Measurements from ENCODE around the gene ROR1. TPM values are rescaled to one million over a fixed set of nuclear protein-coding genes. Genes with fewer than 3 reads are reported as not detected.

The ROR1 gene
- total and polyA plus RNA-seq, 10 of the 15 experiments (the other 5 are each of a cell fraction or from before 2014, with no cell fraction given), result 0.02 to 0.08 (median 0.05) TPM; not detected in 6

DNA sequence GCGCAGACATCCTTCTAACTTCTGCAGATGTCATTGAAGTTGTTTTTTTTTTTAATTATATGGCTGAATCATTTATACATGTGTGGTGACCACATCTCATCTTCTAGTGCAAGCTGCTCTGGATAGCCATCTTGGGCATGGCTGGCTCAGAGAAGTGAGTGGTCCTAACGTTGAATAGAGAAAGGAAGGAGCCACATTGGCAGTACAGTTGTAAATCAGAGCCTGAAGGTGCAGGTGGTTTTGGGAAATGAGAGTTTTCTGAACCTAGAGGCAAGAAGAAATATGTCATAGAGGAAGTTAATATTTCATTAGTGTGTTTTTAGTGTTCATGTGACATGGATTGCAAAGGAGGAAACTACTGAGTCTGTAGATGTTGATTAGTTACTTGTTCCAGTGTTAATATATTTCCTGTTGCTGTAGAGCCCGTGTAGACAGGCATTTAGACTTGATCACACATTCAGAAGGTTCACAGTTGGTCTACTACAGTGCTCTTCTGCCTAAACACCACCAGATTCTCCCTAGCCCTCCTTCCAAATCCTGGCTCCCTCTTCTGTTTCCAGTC is 163.7 kb downstream of the ROR1 start (continued):
- TF ChIP-seq, protein P1, sequence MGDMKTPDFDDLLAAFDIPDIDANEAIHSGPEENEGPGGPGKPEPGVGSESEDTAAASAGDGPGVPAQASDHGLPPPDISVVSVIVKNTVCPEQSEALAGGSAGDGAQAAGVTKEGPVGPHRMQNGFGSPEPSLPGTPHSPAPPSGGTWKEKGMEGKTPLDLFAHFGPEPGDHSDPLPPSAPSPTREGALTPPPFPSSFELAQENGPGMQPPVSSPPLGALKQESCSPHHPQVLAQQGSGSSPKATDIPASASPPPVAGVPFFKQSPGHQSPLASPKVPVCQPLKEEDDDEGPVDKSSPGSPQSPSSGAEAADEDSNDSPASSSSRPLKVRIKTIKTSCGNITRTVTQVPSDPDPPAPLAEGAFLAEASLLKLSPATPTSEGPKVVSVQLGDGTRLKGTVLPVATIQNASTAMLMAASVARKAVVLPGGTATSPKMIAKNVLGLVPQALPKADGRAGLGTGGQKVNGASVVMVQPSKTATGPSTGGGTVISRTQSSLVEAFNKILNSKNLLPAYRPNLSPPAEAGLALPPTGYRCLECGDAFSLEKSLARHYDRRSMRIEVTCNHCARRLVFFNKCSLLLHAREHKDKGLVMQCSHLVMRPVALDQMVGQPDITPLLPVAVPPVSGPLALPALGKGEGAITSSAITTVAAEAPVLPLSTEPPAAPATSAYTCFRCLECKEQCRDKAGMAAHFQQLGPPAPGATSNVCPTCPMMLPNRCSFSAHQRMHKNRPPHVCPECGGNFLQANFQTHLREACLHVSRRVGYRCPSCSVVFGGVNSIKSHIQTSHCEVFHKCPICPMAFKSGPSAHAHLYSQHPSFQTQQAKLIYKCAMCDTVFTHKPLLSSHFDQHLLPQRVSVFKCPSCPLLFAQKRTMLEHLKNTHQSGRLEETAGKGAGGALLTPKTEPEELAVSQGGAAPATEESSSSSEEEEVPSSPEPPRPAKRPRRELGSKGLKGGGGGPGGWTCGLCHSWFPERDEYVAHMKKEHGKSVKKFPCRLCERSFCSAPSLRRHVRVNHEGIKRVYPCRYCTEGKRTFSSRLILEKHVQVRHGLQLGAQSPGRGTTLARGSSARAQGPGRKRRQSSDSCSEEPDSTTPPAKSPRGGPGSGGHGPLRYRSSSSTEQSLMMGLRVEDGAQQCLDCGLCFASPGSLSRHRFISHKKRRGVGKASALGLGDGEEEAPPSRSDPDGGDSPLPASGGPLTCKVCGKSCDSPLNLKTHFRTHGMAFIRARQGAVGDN (IDR thresholded peaks at IDR 0.05), result no peak

- DNase-seq (ENCODE audit: low read depth, low spot score) (no peak), FAIRE-seq (no peak), ATAC-seq (no peak)
- H3K4me2 ChIP-seq (ENCODE audit: control insufficient read depth, insufficient read depth), result no peak overlapping the region
- ChIA-PET RAD21 (ENCODE audit: unreplicated experiment) (no interaction called here), POLR2A (no interaction called here), SMC1A (ENCODE audit: uncharacterized antibody, unreplicated experiment) (no interaction called here), CTCF (no interaction called here)
- no peak overlapping the region for H3K9ac ChIP-seq (ENCODE audit: control insufficient read depth, insufficient read depth, low read length)
- H2AFZ ChIP-seq (ENCODE audit: control insufficient read depth, low read depth, low read length), result no peak overlapping the region
- no peaks in the 10 kb centered on the region for H4K20me1 ChIP-seq (ENCODE audit: control insufficient read depth, insufficient read depth)
- no peaks in the 10 kb centered on the region for H3K79me2 ChIP-seq (ENCODE audit: control insufficient read depth, insufficient read depth, low read length)
- H3K4me1 ChIP-seq (ENCODE audit: control insufficient read depth, insufficient read depth, low read length), result no peaks in the 10 kb centered on the region
- no peak overlapping the region for H3K27ac ChIP-seq (ENCODE audit: control insufficient read depth, insufficient read depth)
- intact Hi-C loops (cut with micrococcal nuclease; ENCODE audit: unreplicated experiment), result no loop called here
- no peaks in the 10 kb centered on the region for H3K36me3 ChIP-seq (ENCODE audit: control insufficient read depth in 2 of 2, insufficient read depth in 2 of 2, low read length in 1 of 2)
- no peaks in the 10 kb centered on the region for H3K9me3 ChIP-seq (replicated peaks; ENCODE audit: control insufficient read depth, insufficient read depth, low read length)
- BruUV-seq (replicated peaks), result no TSS peak
- H3K4me3 ChIP-seq, result no peak overlapping the region
- no peaks in the 10 kb centered on the region for H3K27me3 ChIP-seq (replicated peaks in 1 of 2; ENCODE audit: control insufficient read depth in 2 of 2, insufficient read depth in 2 of 2, low read length in 1 of 2)
- in situ Hi-C loops (cut with MboI), result no loop called here
- WGBS (ENCODE audit: insufficient coverage, insufficient replicate concordance, low lambda C conversion rate, missing lambda C conversion rate), result 2% methylated on average over 2 of the region's 2 CpGs
- TF ChIP-seq FOS (IDR thresholded peaks at IDR 0.05; ENCODE audit: borderline replicate concordance, extremely low read depth, insufficient read length) (no peak), SUZ12 (IDR thresholded peaks at IDR 0.05; ENCODE audit: unreplicated experiment) (no peak), CTCF (IDR thresholded peaks at IDR 0.05 in 2 of 3, conservative IDR thresholded peaks at IDR 0.05 in 1 of 3; ENCODE audit: control insufficient read depth in 2 of 3, extremely low read depth in 1 of 3, insufficient read depth in 1 of 3, low read depth in 3 of 3, low read length in 3 of 3) (no peak), CEBPB (IDR thresholded peaks at IDR 0.05; ENCODE audit: borderline replicate concordance in 1 of 2, low read depth in 2 of 2, low read length in 2 of 2) (no peak), ZNF384 (IDR thresholded peaks at IDR 0.05; ENCODE audit: borderline replicate concordance, low read depth, low read length) (no peak), POU2F2 (IDR thresholded peaks at IDR 0.05; ENCODE audit: borderline replicate concordance, low read depth, low read length) (no peak), ELK1 (IDR thresholded peaks at IDR 0.05; ENCODE audit: low read depth, low read length) (no peak), RAD51 (IDR thresholded peaks at IDR 0.05) (no peak), ZSCAN29 (IDR thresholded peaks at IDR 0.05) (no peak), CREB1 (IDR thresholded peaks at IDR 0.05; ENCODE audit: low read depth) (no peak), HDGF (IDR thresholded peaks at IDR 0.05) (no peak)
- TF ChIP-seq, protein P2, sequence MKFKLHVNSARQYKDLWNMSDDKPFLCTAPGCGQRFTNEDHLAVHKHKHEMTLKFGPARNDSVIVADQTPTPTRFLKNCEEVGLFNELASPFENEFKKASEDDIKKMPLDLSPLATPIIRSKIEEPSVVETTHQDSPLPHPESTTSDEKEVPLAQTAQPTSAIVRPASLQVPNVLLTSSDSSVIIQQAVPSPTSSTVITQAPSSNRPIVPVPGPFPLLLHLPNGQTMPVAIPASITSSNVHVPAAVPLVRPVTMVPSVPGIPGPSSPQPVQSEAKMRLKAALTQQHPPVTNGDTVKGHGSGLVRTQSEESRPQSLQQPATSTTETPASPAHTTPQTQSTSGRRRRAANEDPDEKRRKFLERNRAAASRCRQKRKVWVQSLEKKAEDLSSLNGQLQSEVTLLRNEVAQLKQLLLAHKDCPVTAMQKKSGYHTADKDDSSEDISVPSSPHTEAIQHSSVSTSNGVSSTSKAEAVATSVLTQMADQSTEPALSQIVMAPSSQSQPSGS (IDR thresholded peaks at IDR 0.05; ENCODE audit: low read length), result no peak
These were observed 166.6 kb downstream of the ROR1 start for GRCh38 chr1:63940440-63940839.
